ENCODE data around the gene PCSK5. TPM values are rescaled to one million over a fixed set of nuclear protein-coding genes. Genes with fewer than 3 reads are reported as not detected.

PCSK5 gene
- total RNA-seq, 1 experiment from 2014 or later = 7.5 TPM

- H3K23ac ChIP-seq (ENCODE audit: insufficient read length, low read depth, low read length) = no peak overlapping the region
- no peak overlapping the region for H2BK12ac ChIP-seq (ENCODE audit: insufficient read length, low read depth, low read length)
- H3K14ac ChIP-seq (ENCODE audit: insufficient read depth, low read length) = no peak overlapping the region
- no peak overlapping the region for H3K27ac ChIP-seq (ENCODE audit: insufficient read length, low read depth, low read length)
- Mint-ChIP-seq H3K36me3 (ENCODE audit: insufficient read depth in 1 of 3, low read depth in 3 of 3) (no peaks in the 10 kb centered on the region), H3K27me3 (ENCODE audit: low read depth) (no peaks in the 10 kb centered on the region; the same call in 1 of the 2 replicates), H3K9me3 (no peaks in the 10 kb centered on the region), H3K27ac (no peak overlapping the region), H3K4me3 (no peak overlapping the region), H3K4me1 (peaks cover 9 to 10% of the 10 kb centered on the region in 2 experiments)
- no peak overlapping the region for H3K4me2 ChIP-seq (ENCODE audit: insufficient read depth, insufficient read length, low read length)
- no peak overlapping the region for H4K5ac ChIP-seq (ENCODE audit: insufficient read length, low read depth, low read length)
- H3K9me3 ChIP-seq (ENCODE audit: control insufficient read depth, low read depth, low read length) = no peaks in the 10 kb centered on the region
- H3T11ph ChIP-seq (ENCODE audit: low read length) = no peak overlapping the region
- WGBS (ENCODE audit: extremely low coverage, insufficient read length, low lambda C conversion rate) = no CpG with 5 or more reads among the region's 6 CpGs
- no peak overlapping the region for H2AK5ac ChIP-seq (ENCODE audit: insufficient read length, low read length)
- H2BK15ac ChIP-seq (ENCODE audit: low read depth, low read length) = no peak overlapping the region
- no peaks in the 10 kb centered on the region for H3K27me3 ChIP-seq (ENCODE audit: insufficient read depth, low read length)
- H2BK120ac ChIP-seq (ENCODE audit: low read depth, low read length, poor library complexity, severe bottlenecking) = no peak overlapping the region
- H4K8ac ChIP-seq (replicated peaks; ENCODE audit: insufficient read length, low read depth, low read length) = no peak overlapping the region
- no peak overlapping the region for H2AFZ ChIP-seq (ENCODE audit: low read length)
- H3K4ac ChIP-seq (ENCODE audit: low read depth, low read length) = no peak overlapping the region
- no peak overlapping the region for H2BK20ac ChIP-seq (ENCODE audit: low read depth, low read length, poor library complexity, severe bottlenecking)
- no peaks in the 10 kb centered on the region for H3K23me2 ChIP-seq (ENCODE audit: insufficient read length, low read depth, low read length, poor library complexity, severe bottlenecking)
- no peak for TF ChIP-seq CTCF (conservative IDR thresholded peaks at IDR 0.05)
- no peak overlapping the region for H3K18ac ChIP-seq (ENCODE audit: insufficient read length, low read depth, low read length)
- no peak overlapping the region for H3K9ac ChIP-seq (ENCODE audit: extremely low read depth, insufficient read length, low read length)
- H3K4me1 ChIP-seq (ENCODE audit: insufficient read depth, low read length) = no peaks in the 10 kb centered on the region; the same call in 1 of the 2 replicates
- no peaks in the 10 kb centered on the region for H3K79me1 ChIP-seq (ENCODE audit: insufficient read depth, low read depth, low read length, poor library complexity, severe bottlenecking)
- H3K79me2 ChIP-seq (ENCODE audit: insufficient read depth, low read length) = no peaks in the 10 kb centered on the region
- no peak overlapping the region for H2BK5ac ChIP-seq (ENCODE audit: insufficient read length, low read length)
- no peak overlapping the region for H3K56ac ChIP-seq (ENCODE audit: insufficient read length, low read depth, low read length)
- H4K20me1 ChIP-seq (ENCODE audit: control insufficient read depth, insufficient read depth, insufficient read length) = no peaks in the 10 kb centered on the region
- DNase-seq = no peak
- no peak overlapping the region for H4K91ac ChIP-seq (ENCODE audit: insufficient read length, low read depth, low read length)
Measured at GRCh38 chr9:76221423-76221822, 330.9 kb downstream of the PCSK5 start.

All from H9 (cell line).